GM11168 (cell line): ENCODE measurements around the gene PDK2.

Experiments used
- in situ Hi-C: fragments of 300-500 bp; cut with MboI; formaldehyde crosslinking; loops from one replicate; pipeline ENCODE4 v1.12.0; 2022; ENCODE audit warnings: low sequenced_read_pairs; ENCODE audit not compliant: unreplicated experiment

PDK2 gene

GRCh38 chr17:50076221-50076590 is 18.9 kb upstream of the PDK2 start:
- in situ Hi-C loops, result no loop called here

GRCh38 chr17:50076591-50077235 is 18.4 kb upstream of the PDK2 start:
- in situ Hi-C loops, result no loop called here

GRCh38 chr17:50078430-50078829 is 16.7 kb upstream of the PDK2 start:
- in situ Hi-C loops, result no loop called here

- in situ Hi-C loops, result no loop called here
Measured at GRCh38 chr17:50079334-50080095, 15.6 kb upstream of the PDK2 start.

- in situ Hi-C loops, result no loop called here
Measured at GRCh38 chr17:50080096-50080480, 15.1 kb upstream of the PDK2 start.

GRCh38 chr17:50080827-50081226 is 14.3 kb upstream of the PDK2 start:
- in situ Hi-C loops, result no loop called here

GRCh38 chr17:50081757-50082156 is 13.4 kb upstream of the PDK2 start:
- in situ Hi-C loops, result no loop called here

GRCh38 chr17:50087246-50087911 is 7.8 kb upstream of the PDK2 start:
- in situ Hi-C loops, result no loop called here

GRCh38 chr17:50087912-50088405 is 7.2 kb upstream of the PDK2 start:
- in situ Hi-C loops, result no loop called here

- in situ Hi-C loops, result no loop called here
Measured at GRCh38 chr17:50088952-50089825, 6.0 kb upstream of the PDK2 start.

GRCh38 chr17:50090071-50090470 is 5.1 kb upstream of the PDK2 start:
- in situ Hi-C loops, result loop anchor here (5.0 kb wide), 1 partner anchor 53 kb away; no protein-coding TSS in a partner anchor

- in situ Hi-C loops, result loop anchor here (5.0 kb wide), 1 partner anchor 54 kb away; no protein-coding TSS in a partner anchor
Measured at GRCh38 chr17:50090971-50091917, 3.9 kb upstream of the PDK2 start.

GRCh38 chr17:50091918-50092285 is 3.2 kb upstream of the PDK2 start:
- in situ Hi-C loops, result loop anchor here (5.0 kb wide), 1 partner anchor 55 kb away; no protein-coding TSS in a partner anchor

GRCh38 chr17:50093246-50093645 is 1.9 kb upstream of the PDK2 start:
- in situ Hi-C loops, result loop anchor here (5.0 kb wide), 1 partner anchor 56 kb away; no protein-coding TSS in a partner anchor

- in situ Hi-C loops, result loop anchor here (5.0 kb wide), 1 partner anchor 57 kb away; no protein-coding TSS in a partner anchor
Measured at GRCh38 chr17:50093807-50094206, 1.3 kb upstream of the PDK2 start.

GRCh38 chr17:50094243-50094752 is 853 bp upstream of the PDK2 start:
- in situ Hi-C loops, result loop anchor here (5.0 kb wide), 1 partner anchor 57 kb away; no protein-coding TSS in a partner anchor

- in situ Hi-C loops, result no loop called here
Measured at GRCh38 chr17:50095626-50096037, 481 bp downstream of the PDK2 start.

- in situ Hi-C loops, result no loop called here
Measured at GRCh38 chr17:50096092-50096491, 941 bp downstream of the PDK2 start.

- in situ Hi-C loops, result no loop called here
Measured at GRCh38 chr17:50096758-50097157, 1.6 kb downstream of the PDK2 start.
